Measurements from ENCODE around the gene AAK1.
A peak's percentile ranks its signal among the peaks of the same experiment; 100 is the strongest.
"Not testable (repeated sequence)": the region's sequence is repeated elsewhere in the genome, so short reads cannot be mapped to it uniquely, and the experiment has no call there.

AAK1 gene

DNA sequence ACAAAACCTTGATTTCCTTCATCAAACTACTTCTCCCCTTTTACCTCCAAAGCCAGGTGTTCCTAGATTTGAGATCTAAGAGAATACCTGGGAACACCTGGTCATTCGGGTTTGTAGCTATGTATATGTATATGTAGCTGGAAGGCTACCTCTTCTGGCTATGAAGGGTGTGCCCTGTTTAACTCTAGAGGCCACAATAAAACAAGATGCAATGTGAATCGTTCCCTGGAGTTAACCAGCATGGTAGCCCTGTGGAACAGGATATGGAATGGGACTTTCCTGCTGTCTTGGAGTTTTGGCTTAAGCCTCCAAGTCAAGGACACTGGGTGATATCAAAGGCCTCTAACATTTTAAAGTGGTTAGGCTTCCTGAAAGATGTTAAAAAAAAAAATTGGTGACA, 188.6 kb downstream of the AAK1 start:
- DNase-seq, result no peak
- Histone ChIP-seq H3K4me3 (ENCODE audit: low read depth, low read length) (no peak overlapping the region), H3K36me3 (replicated peaks) (no peaks in the 10 kb centered on the region), H3K27ac (no peak overlapping the region), H3K27me3 (replicated peaks) (no peaks in the 10 kb centered on the region)
- in situ Hi-C loops (cut with HindIII; ENCODE audit: low pct_ligation_motif_present, low sequenced_read_pairs), result no loop called here
- TF ChIP-seq, protein P1, sequence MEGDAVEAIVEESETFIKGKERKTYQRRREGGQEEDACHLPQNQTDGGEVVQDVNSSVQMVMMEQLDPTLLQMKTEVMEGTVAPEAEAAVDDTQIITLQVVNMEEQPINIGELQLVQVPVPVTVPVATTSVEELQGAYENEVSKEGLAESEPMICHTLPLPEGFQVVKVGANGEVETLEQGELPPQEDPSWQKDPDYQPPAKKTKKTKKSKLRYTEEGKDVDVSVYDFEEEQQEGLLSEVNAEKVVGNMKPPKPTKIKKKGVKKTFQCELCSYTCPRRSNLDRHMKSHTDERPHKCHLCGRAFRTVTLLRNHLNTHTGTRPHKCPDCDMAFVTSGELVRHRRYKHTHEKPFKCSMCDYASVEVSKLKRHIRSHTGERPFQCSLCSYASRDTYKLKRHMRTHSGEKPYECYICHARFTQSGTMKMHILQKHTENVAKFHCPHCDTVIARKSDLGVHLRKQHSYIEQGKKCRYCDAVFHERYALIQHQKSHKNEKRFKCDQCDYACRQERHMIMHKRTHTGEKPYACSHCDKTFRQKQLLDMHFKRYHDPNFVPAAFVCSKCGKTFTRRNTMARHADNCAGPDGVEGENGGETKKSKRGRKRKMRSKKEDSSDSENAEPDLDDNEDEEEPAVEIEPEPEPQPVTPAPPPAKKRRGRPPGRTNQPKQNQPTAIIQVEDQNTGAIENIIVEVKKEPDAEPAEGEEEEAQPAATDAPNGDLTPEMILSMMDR (IDR thresholded peaks at IDR 0.05; ENCODE audit: low read depth, low read length, missing control alignments), result no peak

DNA sequence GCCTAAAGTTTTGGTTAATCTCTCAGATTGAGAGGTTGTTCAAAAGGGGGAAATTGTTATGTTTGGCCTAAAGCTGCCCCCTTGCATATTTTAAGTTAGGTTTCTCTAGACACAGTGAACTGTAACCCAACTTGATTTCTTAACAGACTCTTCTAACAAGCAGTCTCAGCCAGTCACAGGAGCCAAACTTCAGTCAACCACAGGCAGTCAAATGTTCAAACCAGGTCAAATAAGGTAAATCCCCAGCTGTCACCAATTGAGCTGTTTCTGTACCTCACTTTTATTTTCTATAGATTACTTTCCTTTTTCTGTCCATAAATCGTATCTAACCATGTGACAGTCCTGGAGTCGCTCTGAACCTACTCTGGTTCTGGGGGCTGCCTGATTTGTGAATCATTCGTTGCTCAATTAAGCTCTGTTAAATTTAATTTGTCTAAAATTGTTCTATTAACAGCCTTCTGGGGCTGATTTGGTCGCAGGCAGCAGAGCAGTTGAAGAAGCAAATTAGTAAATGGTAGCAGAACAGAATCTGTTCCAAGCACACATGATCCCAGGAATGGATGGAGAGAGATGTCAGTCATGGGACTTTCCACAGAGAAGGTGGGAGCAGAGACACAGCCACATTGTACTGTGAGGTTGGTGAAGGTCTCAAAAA, 189.9 kb downstream of the AAK1 start:
- in situ Hi-C loops (cut with HindIII; ENCODE audit: low pct_ligation_motif_present, low sequenced_read_pairs), result no loop called here
- no peaks in the 10 kb centered on the region for H3K27me3 ChIP-seq (replicated peaks)
- no peak overlapping the region for H3K4me3 ChIP-seq (ENCODE audit: low read depth, low read length)
- TF ChIP-seq, protein P1 (IDR thresholded peaks at IDR 0.05; ENCODE audit: low read depth, low read length, missing control alignments), result no peak
- H3K27ac ChIP-seq, result no peak overlapping the region
- no peaks in the 10 kb centered on the region for H3K36me3 ChIP-seq (replicated peaks)
- DNase-seq, result no peak

DNA sequence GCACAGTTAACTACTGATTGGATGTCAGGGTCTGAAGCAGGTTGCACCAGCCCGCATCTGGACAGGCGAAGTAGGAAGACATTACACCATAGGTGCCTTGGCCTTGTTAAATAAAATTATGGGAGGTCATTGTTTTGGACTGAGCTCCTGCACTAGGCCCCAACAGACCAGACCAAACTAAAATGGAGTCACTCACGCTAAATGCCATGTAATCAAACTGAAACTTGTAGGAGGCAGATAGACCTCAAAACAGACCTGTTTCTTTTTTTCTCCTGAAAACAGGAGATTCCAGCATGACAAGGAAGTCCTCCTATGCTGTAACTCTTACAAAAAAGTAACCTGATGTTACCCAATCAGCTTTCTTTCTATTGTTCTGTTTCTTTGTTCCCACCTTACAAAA, 190.9 kb downstream of the AAK1 start:
- no peak for DNase-seq
- TF ChIP-seq, protein P1 (IDR thresholded peaks at IDR 0.05; ENCODE audit: low read depth, low read length, missing control alignments), result no peak
- H3K27ac ChIP-seq, result no peak overlapping the region
- H3K36me3 ChIP-seq (replicated peaks), result no peaks in the 10 kb centered on the region
- no peaks in the 10 kb centered on the region for H3K27me3 ChIP-seq (replicated peaks)
- H3K4me3 ChIP-seq (ENCODE audit: low read depth, low read length), result no peak overlapping the region
- in situ Hi-C loops (cut with HindIII; ENCODE audit: low pct_ligation_motif_present, low sequenced_read_pairs), result no loop called here

DNA sequence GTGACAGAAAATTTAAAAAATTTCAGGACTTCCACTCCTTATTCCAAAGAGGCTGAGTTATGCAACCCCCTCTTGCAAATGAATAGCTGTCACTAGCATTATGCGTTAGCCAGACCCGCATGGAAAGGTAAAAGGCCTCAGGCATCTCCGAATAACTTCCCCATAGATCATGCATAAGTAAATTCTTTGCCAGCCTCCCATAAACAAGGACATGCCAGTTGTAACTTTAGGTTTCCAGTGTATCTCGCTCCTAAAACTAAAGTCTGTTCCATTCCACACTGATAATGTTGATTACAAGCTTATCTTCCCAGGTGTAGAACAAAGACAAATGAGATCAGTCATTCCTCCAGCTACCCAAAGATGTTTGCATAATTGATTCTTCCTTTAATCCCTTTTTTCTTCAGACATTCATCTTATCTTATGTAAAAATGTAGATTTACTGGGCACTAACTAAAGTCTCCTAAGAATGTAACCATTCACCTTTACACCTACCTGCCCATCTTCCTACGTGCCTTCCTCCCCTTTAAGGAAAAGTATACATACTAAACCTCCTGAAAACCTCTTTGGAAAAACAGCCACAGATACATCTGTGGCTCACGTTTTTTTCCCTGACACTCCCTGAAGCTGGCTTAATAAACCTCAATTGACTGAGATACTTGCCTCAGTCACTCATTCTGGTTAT, 192.7 kb downstream of the AAK1 start:
- in situ Hi-C loops (cut with HindIII; ENCODE audit: low pct_ligation_motif_present, low sequenced_read_pairs), result no loop called here
- Histone ChIP-seq H3K4me3 (ENCODE audit: low read depth, low read length) (no peak overlapping the region), H3K36me3 (replicated peaks) (no peaks in the 10 kb centered on the region), H3K27me3 (replicated peaks) (no peaks in the 10 kb centered on the region), H3K27ac (no peak overlapping the region)
- no peak for DNase-seq
- TF ChIP-seq, protein P1 (IDR thresholded peaks at IDR 0.05; ENCODE audit: low read depth, low read length, missing control alignments), result no peak

DNA sequence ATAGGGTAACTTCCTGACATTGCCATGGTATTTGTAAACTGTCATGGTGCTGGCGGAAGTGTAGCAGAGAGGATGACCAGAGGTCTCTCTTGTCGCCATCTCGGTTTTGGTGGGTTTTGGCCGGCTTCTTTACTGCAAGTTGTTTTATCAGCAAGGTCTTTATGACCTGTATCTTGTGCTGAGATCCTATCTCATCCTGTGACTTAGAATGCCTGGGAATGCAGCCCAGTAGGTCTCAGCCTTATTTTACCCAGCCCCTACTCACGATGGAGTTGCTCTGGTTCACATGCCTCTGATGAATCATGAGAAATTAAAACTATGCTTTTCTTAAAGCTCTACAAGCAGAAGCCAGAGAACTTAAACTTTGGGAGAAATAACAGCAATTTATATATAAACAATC, 193.6 kb downstream of the AAK1 start:
- Histone ChIP-seq H3K27me3 (replicated peaks) (no peaks in the 10 kb centered on the region), H3K4me3 (ENCODE audit: low read depth, low read length) (no peak overlapping the region)
- TF ChIP-seq, protein P1 (IDR thresholded peaks at IDR 0.05; ENCODE audit: low read depth, low read length, missing control alignments), result no peak

DNA sequence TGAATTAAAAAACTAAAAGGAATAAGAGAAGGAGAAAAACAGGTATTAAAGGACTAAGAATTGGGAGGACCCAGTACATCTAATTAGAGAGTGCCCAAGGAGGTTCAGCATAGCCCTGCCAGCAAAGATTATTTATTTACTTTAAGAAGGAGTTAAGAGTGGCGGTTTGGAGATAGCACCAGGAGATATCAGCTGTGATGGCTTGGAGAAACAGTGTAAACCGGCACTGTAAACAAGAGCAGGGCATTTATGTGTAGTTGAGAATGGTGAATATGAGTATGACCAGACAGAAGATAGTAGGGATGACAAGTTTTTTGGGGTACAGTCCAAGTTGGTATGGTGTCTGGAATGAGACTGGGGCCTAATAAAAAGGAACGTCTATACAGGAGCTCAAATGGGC, 199.9 kb downstream of the AAK1 start:
- H3K27me3 ChIP-seq (replicated peaks); DNase-seq; in situ Hi-C loops (cut with HindIII; ENCODE audit: low pct_ligation_motif_present, low sequenced_read_pairs); H3K27ac ChIP-seq; H3K4me3 ChIP-seq (ENCODE audit: low read depth, low read length); H3K36me3 ChIP-seq (replicated peaks): not testable (repeated sequence)

More for the DNA sequence above, 193.6 kb downstream of the AAK1 start:
- no peaks in the 10 kb centered on the region for H3K36me3 ChIP-seq (replicated peaks)
- peak; percentile 28 for DNase-seq
- H3K27ac ChIP-seq, result no peak overlapping the region
- in situ Hi-C loops (cut with HindIII; ENCODE audit: low pct_ligation_motif_present, low sequenced_read_pairs), result no loop called here

DNA sequence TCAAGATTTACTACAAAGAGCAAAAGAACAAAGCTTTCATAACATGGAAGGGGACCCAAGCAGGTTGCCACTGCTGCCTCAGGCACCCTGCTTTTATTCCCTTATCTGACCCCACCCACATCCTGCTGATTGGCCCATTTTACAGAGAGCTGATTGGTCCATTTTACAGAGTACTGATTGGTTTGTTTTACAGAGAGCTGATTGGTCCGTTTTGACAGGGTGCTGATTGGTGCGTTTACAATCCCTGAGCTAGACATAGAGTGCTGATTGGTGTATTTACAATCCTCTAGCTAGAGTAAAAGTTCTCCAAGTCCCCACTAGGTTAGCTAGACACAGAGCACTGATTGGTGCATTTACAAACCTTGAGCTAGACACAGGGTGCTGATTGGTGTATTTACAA, 204.0 kb downstream of the AAK1 start:
- H3K4me3 ChIP-seq (ENCODE audit: low read depth, low read length); H3K27me3 ChIP-seq (replicated peaks); H3K36me3 ChIP-seq (replicated peaks); H3K27ac ChIP-seq; DNase-seq; in situ Hi-C loops (cut with HindIII; ENCODE audit: low pct_ligation_motif_present, low sequenced_read_pairs): not testable (repeated sequence)
